ENCODE results near the gene GPANK1. TPM values are rescaled to one million over a fixed set of nuclear protein-coding genes. Genes with fewer than 3 reads are reported as not detected.

The GPANK1 gene
- total RNA-seq, 1 donor from 2014 or later: 8.9 TPM

- Mint-ChIP-seq H3K4me3 (ENCODE audit: unreplicated experiment) (peak within 1 kb of the TSS; percentile 84), H3K36me3 (ENCODE audit: low read depth, unreplicated experiment) (peaks cover 15% of the 10 kb centered on the region), H3K9me3 (ENCODE audit: unreplicated experiment) (no peaks in the 10 kb centered on the region), H3K4me1 (ENCODE audit: unreplicated experiment) (peaks cover 24% of the 10 kb centered on the region), H3K27me3 (ENCODE audit: unreplicated experiment) (peaks cover 13% of the 10 kb centered on the region), H3K27ac (ENCODE audit: unreplicated experiment) (peak within 1 kb of the TSS; percentile 88)
- TF ChIP-seq, protein P1, sequence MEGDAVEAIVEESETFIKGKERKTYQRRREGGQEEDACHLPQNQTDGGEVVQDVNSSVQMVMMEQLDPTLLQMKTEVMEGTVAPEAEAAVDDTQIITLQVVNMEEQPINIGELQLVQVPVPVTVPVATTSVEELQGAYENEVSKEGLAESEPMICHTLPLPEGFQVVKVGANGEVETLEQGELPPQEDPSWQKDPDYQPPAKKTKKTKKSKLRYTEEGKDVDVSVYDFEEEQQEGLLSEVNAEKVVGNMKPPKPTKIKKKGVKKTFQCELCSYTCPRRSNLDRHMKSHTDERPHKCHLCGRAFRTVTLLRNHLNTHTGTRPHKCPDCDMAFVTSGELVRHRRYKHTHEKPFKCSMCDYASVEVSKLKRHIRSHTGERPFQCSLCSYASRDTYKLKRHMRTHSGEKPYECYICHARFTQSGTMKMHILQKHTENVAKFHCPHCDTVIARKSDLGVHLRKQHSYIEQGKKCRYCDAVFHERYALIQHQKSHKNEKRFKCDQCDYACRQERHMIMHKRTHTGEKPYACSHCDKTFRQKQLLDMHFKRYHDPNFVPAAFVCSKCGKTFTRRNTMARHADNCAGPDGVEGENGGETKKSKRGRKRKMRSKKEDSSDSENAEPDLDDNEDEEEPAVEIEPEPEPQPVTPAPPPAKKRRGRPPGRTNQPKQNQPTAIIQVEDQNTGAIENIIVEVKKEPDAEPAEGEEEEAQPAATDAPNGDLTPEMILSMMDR (IDR thresholded peaks at IDR 0.05; ENCODE audit: unreplicated experiment): peak; percentile 29
- peak; percentile 63 for DNase-seq (ENCODE audit: low spot score)
These were observed 15.7 kb upstream of the GPANK1 start, which contains the start of gene LY6G5C for GRCh38 chr6:31680226-31681134. LY6G5C (minus strand) TSS chr6:31681067; CDS start chr6:31680373, 694 bp downstream.

GRCh38 chr6:31677955-31678354, 13.2 kb upstream of the GPANK1 start:
- TF ChIP-seq, protein P1 (IDR thresholded peaks at IDR 0.05; ENCODE audit: unreplicated experiment): no peak
- no peak overlapping the region for H3K27ac Mint-ChIP-seq (ENCODE audit: unreplicated experiment)
- no peak for DNase-seq (ENCODE audit: low spot score)
- peaks cover 14% of the 10 kb centered on the region for H3K36me3 Mint-ChIP-seq (ENCODE audit: low read depth, unreplicated experiment)
- H3K9me3 Mint-ChIP-seq (ENCODE audit: unreplicated experiment): no peaks in the 10 kb centered on the region
- peaks cover 20% of the 10 kb centered on the region for H3K4me1 Mint-ChIP-seq (ENCODE audit: unreplicated experiment)
- peaks cover 13% of the 10 kb centered on the region for H3K27me3 Mint-ChIP-seq (ENCODE audit: unreplicated experiment)
- H3K4me3 Mint-ChIP-seq (ENCODE audit: unreplicated experiment): peak overlapping the region; percentile 52

- TF ChIP-seq, protein P1 (IDR thresholded peaks at IDR 0.05; ENCODE audit: unreplicated experiment): no peak
- Mint-ChIP-seq H3K36me3 (ENCODE audit: low read depth, unreplicated experiment) (peaks cover 18% of the 10 kb centered on the region), H3K9me3 (ENCODE audit: unreplicated experiment) (no peaks in the 10 kb centered on the region), H3K27me3 (ENCODE audit: unreplicated experiment) (peaks cover 13% of the 10 kb centered on the region), H3K27ac (ENCODE audit: unreplicated experiment) (no peak overlapping the region), H3K4me3 (ENCODE audit: unreplicated experiment) (peak overlapping the region; percentile 56), H3K4me1 (ENCODE audit: unreplicated experiment) (peaks cover 20% of the 10 kb centered on the region)
- no peak for DNase-seq (ENCODE audit: low spot score)
These were observed 12.1 kb upstream of the GPANK1 start for GRCh38 chr6:31676904-31677303.

- TF ChIP-seq, protein P1 (IDR thresholded peaks at IDR 0.05; ENCODE audit: unreplicated experiment): no peak
- Mint-ChIP-seq H3K4me3 (ENCODE audit: unreplicated experiment) (peak overlapping the region; percentile 56), H3K4me1 (ENCODE audit: unreplicated experiment) (peaks cover 16% of the 10 kb centered on the region), H3K36me3 (ENCODE audit: low read depth, unreplicated experiment) (peaks cover 18% of the 10 kb centered on the region), H3K27me3 (ENCODE audit: unreplicated experiment) (peaks cover 13% of the 10 kb centered on the region), H3K27ac (ENCODE audit: unreplicated experiment) (peak overlapping the region; percentile 84), H3K9me3 (ENCODE audit: unreplicated experiment) (no peaks in the 10 kb centered on the region)
- no peak for DNase-seq (ENCODE audit: low spot score)
These were observed 11.6 kb upstream of the GPANK1 start for GRCh38 chr6:31676322-31676903.

All from endothelial cell (in vitro differentiated cells).